22Rv1 (cell line): Measurements from ENCODE around the gene PARP12.

Source experiments
- CTCF ChIP-seq: fragments of 450-650 bp; IDR thresholded peaks from 2 replicates; pipeline ENCODE4 v1.5.1; 2017; ENCODE audit warnings: mild to moderate bottlenecking
- ZFX ChIP-seq: fragments of 450-650 bp; IDR thresholded peaks from 2 replicates; pipeline ENCODE4 v1.6.1; 2017; ENCODE audit warnings: antibody characterized with exemption, borderline replicate concordance

DNA sequence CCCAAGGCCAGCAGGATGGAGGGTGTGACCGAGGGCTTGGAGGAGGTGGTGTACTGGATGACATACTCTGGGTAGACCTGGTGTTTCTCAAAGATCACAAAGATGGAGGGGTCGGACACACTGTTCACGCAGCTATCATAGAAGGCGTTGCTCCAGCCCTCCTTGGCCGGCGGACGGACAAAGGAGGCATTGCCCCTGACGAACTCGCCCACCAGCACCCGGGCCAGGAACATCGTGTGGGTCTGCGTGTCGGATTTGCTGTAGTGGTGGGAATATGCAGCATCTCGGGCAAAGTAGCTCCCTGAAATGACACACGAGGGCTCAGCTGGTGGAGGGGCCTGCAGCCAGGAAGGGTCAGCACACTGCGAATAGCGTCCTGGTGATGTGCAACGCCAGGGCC, 38.2 kb downstream of the PARP12 start:
- TF ChIP-seq CTCF (no peak), ZFX (no peak)
